Measurements from ENCODE around the gene PPP1R26. TPM values are rescaled to one million over a fixed set of nuclear protein-coding genes. Genes with fewer than 3 reads are reported as not detected.
A peak's percentile ranks its signal among the peaks of the same experiment; 100 is the strongest.

The PPP1R26 gene
- total and polyA plus RNA-seq, 2 of the 8 experiments (the other 6 are each of a cell fraction or from before 2014, with no cell fraction given), result 9.8 to 32.7 TPM

DNA sequence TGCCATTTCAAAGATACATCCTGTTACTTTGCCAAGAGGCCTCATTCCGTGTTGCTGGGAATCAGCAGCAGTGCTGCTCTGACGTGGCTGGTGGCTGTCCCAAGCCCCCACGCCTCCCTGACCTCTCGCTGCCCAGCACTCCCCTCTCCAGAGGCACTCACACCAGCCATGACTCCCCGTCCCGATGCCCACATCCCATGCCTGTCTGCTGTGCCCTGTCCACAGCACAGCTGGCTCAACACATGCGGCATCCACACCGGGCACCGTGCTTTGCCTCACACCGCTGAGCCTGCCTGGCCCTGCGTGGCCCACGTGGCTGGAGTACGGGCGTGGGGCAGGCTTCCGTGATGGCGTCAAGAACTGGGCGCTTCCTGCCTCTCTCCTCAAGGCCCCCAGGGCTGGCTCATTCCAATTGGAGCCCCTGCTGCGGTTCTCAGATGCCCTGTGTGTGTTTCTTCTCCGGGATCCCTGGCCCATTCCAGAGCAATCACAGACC is 33.8 kb downstream of the PPP1R26 start:
- TF ChIP-seq TEAD4 (IDR thresholded peaks at IDR 0.05; ENCODE audit: low read depth, low read length) (no peak), PHF8 (conservative IDR thresholded peaks at IDR 0.05; ENCODE audit: low read depth, low read length) (no peak), NANOG (IDR thresholded peaks at IDR 0.05; ENCODE audit: insufficient read depth, low read depth, low read length, poor library complexity, severe bottlenecking) (no peak), FOSL1 (IDR thresholded peaks at IDR 0.05; ENCODE audit: insufficient read depth, low read depth, low read length) (no peak), YY1 (IDR thresholded peaks at IDR 0.05; ENCODE audit: low read depth, low read length) (no peak), TBP (IDR thresholded peaks at IDR 0.05; ENCODE audit: low read depth, low read length) (no peak), BACH1 (IDR thresholded peaks at IDR 0.05; ENCODE audit: low read length) (no peak), POLR2AphosphoS5 (IDR thresholded peaks at IDR 0.05; ENCODE audit: low read depth, low read length) (no peak), RAD21 (IDR thresholded peaks at IDR 0.05 in 1 of 2, conservative IDR thresholded peaks at IDR 0.05 in 1 of 2; ENCODE audit: low read depth in 2 of 2, low read length in 2 of 2) (no peak), EP300 (IDR thresholded peaks at IDR 0.05; ENCODE audit: borderline replicate concordance in 1 of 2, low read depth in 2 of 2, low read length in 2 of 2) (no peak), CHD2 (IDR thresholded peaks at IDR 0.05; ENCODE audit: low read length) (no peak), RXRA (IDR thresholded peaks at IDR 0.05; ENCODE audit: insufficient read depth, low read depth, low read length) (no peak)
- Histone ChIP-seq H3K4me2 (ENCODE audit: insufficient read depth in 1 of 2, low read depth in 2 of 2, low read length in 2 of 2) (no peak overlapping the region), H3K27ac (ENCODE audit: low read depth, low read length) (no peak overlapping the region), H2BK120ac (replicated peaks; ENCODE audit: low read depth, low read length) (no peak overlapping the region), H4K5ac (ENCODE audit: insufficient read length, low read depth, low read length) (no peak overlapping the region), H3K4me3 (ENCODE audit: extremely low read depth in 1 of 4, insufficient read depth in 2 of 4, low read depth in 3 of 4, low read length in 4 of 4) (no peak overlapping the region), H3K56ac (replicated peaks; ENCODE audit: insufficient read length, low read depth, low read length) (no peak overlapping the region), H4K20me1 (replicated peaks in 1 of 2; ENCODE audit: control insufficient read depth in 1 of 2, insufficient read depth in 2 of 2, low read length in 2 of 2) (no peaks in the 10 kb centered on the region), H3K27me3 (replicated peaks in 1 of 4; ENCODE audit: control insufficient read depth in 3 of 4, extremely low read depth in 1 of 4, insufficient read depth in 3 of 4, low read length in 3 of 4) (no peaks in the 10 kb centered on the region), H2AK5ac (ENCODE audit: low read depth, low read length) (no peak overlapping the region), H4K8ac (ENCODE audit: extremely low read depth, insufficient read depth, low read length) (no peak overlapping the region), H2BK15ac (ENCODE audit: low read length) (peak overlapping the region; percentile 88; the same call in 1 of the 2 replicates), H3K36me3 (ENCODE audit: control insufficient read depth in 2 of 4, insufficient read depth in 4 of 4, low read length in 3 of 4) (no peaks in the 10 kb centered on the region), H3K79me2 (ENCODE audit: control insufficient read depth in 1 of 2, insufficient read depth in 2 of 2, low read length in 2 of 2) (no peaks in the 10 kb centered on the region), H3K23me2 (ENCODE audit: low read depth, low read length) (no peaks in the 10 kb centered on the region; the same call in 1 of the 2 replicates), H3K23ac (ENCODE audit: insufficient read length) (no peak overlapping the region), H2BK20ac (ENCODE audit: low read length) (0 out of 2 replicates have a peak overlapping the region, but pooled peaks have one; percentile 32), H3K79me1 (ENCODE audit: low read depth, low read length) (no peaks in the 10 kb centered on the region), H2BK5ac (ENCODE audit: low read depth, low read length) (0 out of 2 replicates have a peak overlapping the region, but pooled peaks have one; percentile 52), H3K18ac (ENCODE audit: extremely low read depth, low read length) (no peak overlapping the region), H3K4me1 (replicated peaks in 1 of 4; ENCODE audit: control insufficient read depth in 3 of 4, insufficient read depth in 4 of 4, low read length in 3 of 4) (no peaks in the 10 kb centered on the region), H3K14ac (ENCODE audit: insufficient read length) (no peak overlapping the region), H2AFZ (ENCODE audit: low read length) (no peak overlapping the region), H3K4ac (replicated peaks; ENCODE audit: insufficient read length, low read depth, low read length) (no peak overlapping the region), H4K91ac (replicated peaks; ENCODE audit: insufficient read length, low read length) (peak overlapping the region; percentile 55), H2BK12ac (ENCODE audit: low read depth, low read length) (peak overlapping the region; percentile 27; the same call in 1 of the 2 replicates), H3K9me3 (ENCODE audit: insufficient read depth in 2 of 2, low read depth in 1 of 2, low read length in 1 of 2) (no peaks in the 10 kb centered on the region), H3K9ac (replicated peaks in 1 of 4; ENCODE audit: extremely low read depth in 1 of 4, low read depth in 3 of 4, low read length in 3 of 4) (no peak overlapping the region)
- WGBS, 2 experiments (ENCODE audit: extremely low coverage in 1 of 2, insufficient coverage in 1 of 2, insufficient read length in 1 of 2, insufficient replicate concordance in 2 of 2, low coverage in 1 of 2, low lambda C conversion rate in 2 of 2, missing lambda C conversion rate in 1 of 2), result 84% methylated on average over 19 of the region's 19 CpGs; no CpG with 5 or more reads in 1 of the 2 experiments
- CTCF ChIA-PET (ENCODE audit: partially characterized antibody), result interaction anchor here (0.6 to 1.4 kb wide), 4 partner anchors 11 to 200 kb away, joined by 3 to 4 read pairs (median 3); no protein-coding TSS in a partner anchor
- POLR2A ChIA-PET (ENCODE audit: partially characterized antibody), result no interaction called here
- FAIRE-seq (no peak), DNase-seq (ENCODE audit: low read depth in 1 of 2, low spot score in 2 of 2) (peak in 1 of 2 experiments; percentile 22)
